K562 (cell line): ENCODE measurements around the gene ECSIT. TPM values are rescaled to one million over a fixed set of nuclear protein-coding genes. Genes with fewer than 3 reads are reported as not detected.

Experiments
- FOXK1 ChIP-seq: sonication (generic); formaldehyde crosslinking; IDR thresholded peaks from 2 replicates; pipeline ENCODE4 v1.8.0; 2022; ENCODE audit warnings: missing genetic modification reagents, mild to moderate bottlenecking, borderline replicate concordance
- HEY1 ChIP-seq: fragments of 250-450 bp; sonication (Bioruptor Pico); IDR thresholded peaks from 2 replicates; pipeline ENCODE4 v1.5.0; 2020; ENCODE audit warnings: mild to moderate bottlenecking, moderate library complexity, borderline replicate concordance
- HNRNPK ChIP-seq: fragments of 200-400 bp; formaldehyde crosslinking; IDR thresholded peaks from one replicate; pipeline ENCODE4 v1.6.1; 2018; ENCODE audit warnings: mild to moderate bottlenecking, low read depth, low read length; ENCODE audit not compliant: poor library complexity, severe bottlenecking
- MCM5 ChIP-seq: fragments of 450-650 bp; IDR thresholded peaks from 2 replicates; pipeline ENCODE4 v1.6.1; 2016; ENCODE audit warnings: low read depth
- MED1 ChIP-seq: sonication (generic); formaldehyde crosslinking; IDR thresholded peaks from 2 replicates; pipeline ENCODE4 v1.8.1; 2023; ENCODE audit warnings: missing genetic modification reagents, borderline replicate concordance
- MYBL2 ChIP-seq, 2 experiments: fragments of 450-650 bp in 1 of 2; sonication (generic) in 1 of 2; formaldehyde crosslinking in 1 of 2; IDR thresholded peaks; 2 replicates each; pipeline versions ENCODE4 v1.6.1 to v1.8.1; 2017 to 2022; ENCODE audit warnings: borderline replicate concordance in 1 of 2, inconsistent platforms in 1 of 2, low read depth in 1 of 2, mild to moderate bottlenecking in 1 of 2, missing genetic modification reagents in 1 of 2, moderate library complexity in 1 of 2
- SMARCE1 ChIP-seq: fragments of 450-650 bp; IDR thresholded peaks from 2 replicates; pipeline ENCODE4 v1.7.1; 2016; ENCODE audit warnings: mild to moderate bottlenecking
- TCF15 ChIP-seq: fragments of 250-450 bp; sonication (Bioruptor Pico); IDR thresholded peaks from 2 replicates; pipeline ENCODE4 v1.8.0; 2022; ENCODE audit warnings: moderate library complexity, mild to moderate bottlenecking, inconsistent platforms
- ZBTB43 ChIP-seq: sonication (generic); formaldehyde crosslinking; IDR thresholded peaks from 2 replicates; pipeline ENCODE4 v1.8.0; 2023; ENCODE audit warnings: mild to moderate bottlenecking, missing genetic modification reagents
- ZNF212 ChIP-seq: fragments of 450-650 bp; formaldehyde crosslinking; IDR thresholded peaks from 2 replicates; pipeline ENCODE4 v1.4.0; 2020; ENCODE audit warnings: mild to moderate bottlenecking
- ZNF398 ChIP-seq: fragments of 250-450 bp; sonication (Bioruptor Pico); IDR thresholded peaks from 2 replicates; pipeline ENCODE4 v1.8.0; 2021; ENCODE audit warnings: moderate library complexity, mild to moderate bottlenecking, inconsistent platforms
- ZNF41 ChIP-seq: fragments of 250-450 bp; sonication (Bioruptor Pico); conservative IDR thresholded peaks from 2 replicates; pipeline ENCODE4 v1.4.0; 2020; ENCODE audit warnings: mild to moderate bottlenecking
- polyA plus RNA-seq, 8 experiments: library from polyadenylated mRNA; depleted of rRNA in 4 of 8; stranded (reverse) in 5 of 8; unstranded in 3 of 8; fragments of >200 nt; fragmentation: Nextera tagmentation in 2 of 8; fragmentation: Illumina TruSeq in 1 of 8; extraction: Ambion mirVana in 2 of 8; extraction: Trizol in 1 of 8; gene quantifications; 2 replicates each; pipeline versions ENCODE4 v1.2.1 to v1.2.3, GENCODE V29; 2011 to 2014; ENCODE audit warnings: inconsistent platforms in 1 of 8, missing spikeins in 1 of 8
- total RNA-seq, 7 experiments: library from RNA; depleted of rRNA in 6 of 7; stranded (reverse); fragments of >200 nt in 6 of 7; fragmentation: Illumina TruSeq in 2 of 7; extraction: Trizol in 2 of 7; gene quantifications; 2 replicates each; pipeline versions ENCODE4 v1.2.1 to v1.2.3, GENCODE V29; 2011 to 2021; ENCODE audit warnings: low replicate concordance in 1 of 7
- TF ChIP-seq, protein P1 (sequence below): fragments of 250-450 bp; sonication (Bioruptor Pico); IDR thresholded peaks from 2 replicates; pipeline ENCODE4 v1.8.0; 2021; ENCODE audit warnings: moderate library complexity, mild to moderate bottlenecking, inconsistent platforms
- TF ChIP-seq, protein P2 (sequence below), 2 experiments: IDR thresholded peaks; 2 replicates each; pipeline ENCODE4 v1.6.1; 2011; ENCODE audit warnings: borderline replicate concordance in 1 of 2, control low read depth in 1 of 2, low read depth in 1 of 2, low read length in 1 of 2, mild to moderate bottlenecking in 1 of 2, mixed read lengths in 1 of 2, moderate library complexity in 1 of 2; ENCODE audit not compliant: insufficient read depth in 1 of 2, insufficient read length in 1 of 2, poor library complexity in 1 of 2, severe bottlenecking in 1 of 2; ENCODE audit errors: extremely low read depth in 1 of 2
- TF ChIP-seq, protein P3 (sequence below): fragments of 250-450 bp; sonication (Bioruptor Pico); IDR thresholded peaks from 2 replicates; pipeline ENCODE4 v1.5.0; 2020; ENCODE audit warnings: mild to moderate bottlenecking, borderline replicate concordance
- TF ChIP-seq, protein P4 (sequence below), 3 experiments: fragments of 200-800 bp in 1 of 3; sonication (Bioruptor generic) in 1 of 3; sonication (generic) in 1 of 3; formaldehyde crosslinking in 1 of 3; IDR thresholded peaks; 2 replicates each; pipeline versions ENCODE4 v1.6.1 to v1.8.0; 2016 to 2022; ENCODE audit warnings: mild to moderate bottlenecking in 2 of 3, missing compliant biosample characterization in 2 of 3, missing genetic modification characterization in 2 of 3, missing genetic modification reagents in 1 of 3

ECSIT gene
- total and polyA plus RNA-seq, 9 of the 15 experiments (the other 6 are each of a cell fraction or from before 2014, with no cell fraction given) = 1.1 to 82.5 (median 43.9) TPM

DNA sequence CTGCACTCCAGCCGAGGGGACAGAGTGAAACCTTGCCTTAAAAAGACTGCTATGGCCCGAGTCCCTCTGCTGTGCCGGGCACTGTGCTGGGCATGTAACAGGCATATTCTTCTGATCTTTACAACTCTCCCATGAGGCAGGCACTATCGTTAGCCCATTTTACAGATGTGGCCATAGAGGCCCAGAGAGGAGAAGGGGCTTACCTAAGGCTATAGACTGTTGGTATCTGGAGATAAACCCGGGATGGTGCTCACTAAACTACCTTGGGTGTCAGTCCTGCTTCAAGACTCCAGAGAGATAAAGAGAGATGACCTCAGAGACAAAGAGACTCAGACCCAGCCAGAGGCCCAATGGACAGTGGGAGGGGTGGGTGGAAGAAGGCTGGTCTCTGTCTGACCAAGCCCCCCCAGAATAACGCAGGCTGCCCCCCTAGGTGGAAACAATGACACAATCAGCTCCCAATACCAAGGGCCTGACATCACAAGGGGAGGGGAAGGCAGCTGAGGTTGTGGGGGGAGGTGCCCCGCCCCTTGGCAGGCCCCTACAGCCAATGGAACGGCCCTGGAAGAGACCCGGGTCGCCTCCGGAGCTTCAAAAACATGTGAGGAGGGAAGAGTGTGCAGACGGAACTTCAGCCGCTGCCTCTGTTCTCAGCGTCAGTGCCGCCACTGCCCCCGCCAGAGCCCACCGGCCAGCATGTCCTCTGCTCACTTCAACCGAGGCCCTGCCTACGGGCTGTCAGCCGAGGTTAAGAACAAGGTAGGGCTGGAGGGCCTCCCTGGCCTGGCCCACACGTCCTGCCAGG lies 9.5 kb upstream of the ECSIT start, which contains the start of gene CNN1 (continued):
- TF ChIP-seq ZNF398 (CRISPR knock-in tag) = no peak
- TF ChIP-seq, protein P1, sequence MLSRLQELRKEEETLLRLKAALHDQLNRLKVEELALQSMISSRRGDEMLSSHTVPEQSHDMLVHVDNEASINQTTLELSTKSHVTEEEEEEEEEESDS (CRISPR knock-in tag) = no peak
- TF ChIP-seq HEY1 (CRISPR knock-in tag) = no peak
- TF ChIP-seq, protein P2, sequence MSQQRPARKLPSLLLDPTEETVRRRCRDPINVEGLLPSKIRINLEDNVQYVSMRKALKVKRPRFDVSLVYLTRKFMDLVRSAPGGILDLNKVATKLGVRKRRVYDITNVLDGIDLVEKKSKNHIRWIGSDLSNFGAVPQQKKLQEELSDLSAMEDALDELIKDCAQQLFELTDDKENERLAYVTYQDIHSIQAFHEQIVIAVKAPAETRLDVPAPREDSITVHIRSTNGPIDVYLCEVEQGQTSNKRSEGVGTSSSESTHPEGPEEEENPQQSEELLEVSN (IDR thresholded peaks at IDR 0.05; ENCODE audit: borderline replicate concordance in 1 of 2, extremely low read depth in 1 of 2, insufficient read depth in 1 of 2, insufficient read length in 1 of 2, low read depth in 1 of 2, low read length in 1 of 2, poor library complexity in 1 of 2, severe bottlenecking in 1 of 2) = no peak
- TF ChIP-seq ZNF212 (CRISPR knock-in tag) = no peak
- TF ChIP-seq FOXK1 = no peak
- no peak for TF ChIP-seq MYBL2 (IDR thresholded peaks at IDR 0.05; ENCODE audit: low read depth)
- TF ChIP-seq MYBL2 (CRISPR knock-in tag; IDR thresholded peaks at IDR 0.05; ENCODE audit: borderline replicate concordance) = no peak
- TF ChIP-seq SMARCE1 = peak; percentile 49
- no peak for TF ChIP-seq MED1 (CRISPR knock-in tag)
- TF ChIP-seq HNRNPK = no peak
- TF ChIP-seq MCM5 = no peak
- no peak for TF ChIP-seq ZNF41
- no peak for TF ChIP-seq ZBTB43 (CRISPR knock-in tag)
- TF ChIP-seq, protein P3, sequence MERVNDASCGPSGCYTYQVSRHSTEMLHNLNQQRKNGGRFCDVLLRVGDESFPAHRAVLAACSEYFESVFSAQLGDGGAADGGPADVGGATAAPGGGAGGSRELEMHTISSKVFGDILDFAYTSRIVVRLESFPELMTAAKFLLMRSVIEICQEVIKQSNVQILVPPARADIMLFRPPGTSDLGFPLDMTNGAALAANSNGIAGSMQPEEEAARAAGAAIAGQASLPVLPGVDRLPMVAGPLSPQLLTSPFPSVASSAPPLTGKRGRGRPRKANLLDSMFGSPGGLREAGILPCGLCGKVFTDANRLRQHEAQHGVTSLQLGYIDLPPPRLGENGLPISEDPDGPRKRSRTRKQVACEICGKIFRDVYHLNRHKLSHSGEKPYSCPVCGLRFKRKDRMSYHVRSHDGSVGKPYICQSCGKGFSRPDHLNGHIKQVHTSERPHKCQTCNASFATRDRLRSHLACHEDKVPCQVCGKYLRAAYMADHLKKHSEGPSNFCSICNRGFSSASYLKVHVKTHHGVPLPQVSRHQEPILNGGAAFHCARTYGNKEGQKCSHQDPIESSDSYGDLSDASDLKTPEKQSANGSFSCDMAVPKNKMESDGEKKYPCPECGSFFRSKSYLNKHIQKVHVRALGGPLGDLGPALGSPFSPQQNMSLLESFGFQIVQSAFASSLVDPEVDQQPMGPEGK (CRISPR knock-in tag) = no peak
- no peak for TF ChIP-seq TCF15 (CRISPR knock-in tag)
- TF ChIP-seq, protein P4, sequence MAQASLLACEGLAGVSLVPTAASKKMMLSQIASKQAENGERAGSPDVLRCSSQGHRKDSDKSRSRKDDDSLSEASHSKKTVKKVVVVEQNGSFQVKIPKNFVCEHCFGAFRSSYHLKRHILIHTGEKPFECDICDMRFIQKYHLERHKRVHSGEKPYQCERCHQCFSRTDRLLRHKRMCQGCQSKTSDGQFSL (CRISPR knock-in tag; IDR thresholded peaks at IDR 0.05) = peak; percentile 61; the same call in 1 of the 2 replicates
- TF ChIP-seq, protein P4 (tag; IDR thresholded peaks at IDR 0.05) = no peak
